Measurements from ENCODE around the gene NEU4.
"Not testable (repeated sequence)": the region's sequence is repeated elsewhere in the genome, so short reads cannot be mapped to it uniquely, and the experiment has no call there.

Gene NEU4, protein sequence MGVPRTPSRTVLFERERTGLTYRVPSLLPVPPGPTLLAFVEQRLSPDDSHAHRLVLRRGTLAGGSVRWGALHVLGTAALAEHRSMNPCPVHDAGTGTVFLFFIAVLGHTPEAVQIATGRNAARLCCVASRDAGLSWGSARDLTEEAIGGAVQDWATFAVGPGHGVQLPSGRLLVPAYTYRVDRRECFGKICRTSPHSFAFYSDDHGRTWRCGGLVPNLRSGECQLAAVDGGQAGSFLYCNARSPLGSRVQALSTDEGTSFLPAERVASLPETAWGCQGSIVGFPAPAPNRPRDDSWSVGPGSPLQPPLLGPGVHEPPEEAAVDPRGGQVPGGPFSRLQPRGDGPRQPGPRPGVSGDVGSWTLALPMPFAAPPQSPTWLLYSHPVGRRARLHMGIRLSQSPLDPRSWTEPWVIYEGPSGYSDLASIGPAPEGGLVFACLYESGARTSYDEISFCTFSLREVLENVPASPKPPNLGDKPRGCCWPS

DNA sequence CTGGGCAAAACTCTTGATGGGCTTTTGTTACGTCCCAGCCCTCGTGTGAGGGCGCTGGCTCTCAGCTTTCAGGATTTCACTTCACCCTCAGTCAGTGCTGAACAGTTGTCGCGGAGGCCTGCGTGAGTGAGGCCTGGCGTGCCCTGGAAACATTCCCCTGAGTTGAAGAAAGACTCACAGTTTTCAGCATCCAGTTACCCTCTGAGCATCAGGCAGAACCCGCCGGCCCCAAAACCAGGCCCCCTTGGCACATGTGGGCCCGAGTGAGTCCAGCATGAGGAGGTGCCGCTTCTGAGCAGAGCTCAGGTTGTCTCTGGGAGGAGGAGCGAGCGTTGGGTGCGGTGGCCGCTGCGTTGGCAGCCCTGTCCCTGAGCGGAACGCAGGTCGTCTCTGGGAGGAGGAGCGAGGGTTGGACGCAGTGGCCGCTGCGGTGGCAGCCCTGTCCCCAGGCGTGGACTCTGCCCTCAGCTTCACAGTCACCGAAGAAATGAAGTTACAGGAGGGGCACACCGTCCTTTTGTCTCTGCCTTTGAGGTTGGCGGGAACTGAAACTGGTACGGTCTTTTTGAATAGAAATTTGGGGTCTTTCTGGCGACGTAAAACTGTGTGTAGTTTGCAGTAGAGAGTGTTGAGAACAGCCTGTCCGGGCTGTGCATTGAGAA, at the start of gene NEU4:
TSS of gene NEU4 (plus strand) at position 473 of the 662 bp plus-strand sequence. CDS start 5,292 bp downstream, outside the sequence.
- FAIRE-seq: no peak
- DNase-seq (ENCODE audit: low spot score): no peak

GRCh38 chr2:241759893-241760292, 49.1 kb upstream of the NEU4 start:
- not testable (repeated sequence) for FAIRE-seq; DNase-seq (ENCODE audit: low spot score)

- no peak for FAIRE-seq
- DNase-seq (ENCODE audit: low spot score): no peak
Observed at GRCh38 chr2:241760301-241760771, 48.7 kb upstream of the NEU4 start.

- no peak for DNase-seq (ENCODE audit: low spot score)
- no peak for FAIRE-seq
Observed at GRCh38 chr2:241762321-241762932, 46.6 kb upstream of the NEU4 start.

DNA sequence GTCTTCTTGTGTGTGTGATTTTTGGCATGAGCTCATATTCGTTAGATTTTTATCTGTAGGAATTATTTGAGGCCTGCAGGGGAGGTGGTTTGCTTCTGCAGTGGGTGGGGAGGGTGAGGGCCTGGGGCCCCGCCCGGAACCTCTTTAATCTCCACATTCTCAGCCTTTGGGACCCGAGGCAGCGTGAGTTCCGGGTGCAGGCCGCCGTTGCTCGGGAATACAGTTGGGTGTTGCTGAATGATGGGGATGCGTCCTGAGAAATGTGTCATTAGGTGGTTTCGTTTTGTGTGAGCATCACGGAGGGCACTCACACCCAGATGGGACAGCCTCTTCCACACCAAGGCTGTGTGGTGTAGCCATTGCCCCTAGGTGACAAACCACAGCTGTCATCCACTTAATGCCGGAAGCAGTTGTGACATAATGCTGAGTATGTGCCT, 46.0 kb upstream of the NEU4 start:
- DNase-seq (ENCODE audit: low spot score) (no peak), FAIRE-seq (no peak)

GRCh38 chr2:241763551-241764274, 45.3 kb upstream of the NEU4 start:
- DNase-seq (ENCODE audit: low spot score) (no peak), FAIRE-seq (no peak)

- no peak for FAIRE-seq
- no peak for DNase-seq (ENCODE audit: low spot score)
Observed at GRCh38 chr2:241764275-241765241, 44.4 kb upstream of the NEU4 start.

DNA sequence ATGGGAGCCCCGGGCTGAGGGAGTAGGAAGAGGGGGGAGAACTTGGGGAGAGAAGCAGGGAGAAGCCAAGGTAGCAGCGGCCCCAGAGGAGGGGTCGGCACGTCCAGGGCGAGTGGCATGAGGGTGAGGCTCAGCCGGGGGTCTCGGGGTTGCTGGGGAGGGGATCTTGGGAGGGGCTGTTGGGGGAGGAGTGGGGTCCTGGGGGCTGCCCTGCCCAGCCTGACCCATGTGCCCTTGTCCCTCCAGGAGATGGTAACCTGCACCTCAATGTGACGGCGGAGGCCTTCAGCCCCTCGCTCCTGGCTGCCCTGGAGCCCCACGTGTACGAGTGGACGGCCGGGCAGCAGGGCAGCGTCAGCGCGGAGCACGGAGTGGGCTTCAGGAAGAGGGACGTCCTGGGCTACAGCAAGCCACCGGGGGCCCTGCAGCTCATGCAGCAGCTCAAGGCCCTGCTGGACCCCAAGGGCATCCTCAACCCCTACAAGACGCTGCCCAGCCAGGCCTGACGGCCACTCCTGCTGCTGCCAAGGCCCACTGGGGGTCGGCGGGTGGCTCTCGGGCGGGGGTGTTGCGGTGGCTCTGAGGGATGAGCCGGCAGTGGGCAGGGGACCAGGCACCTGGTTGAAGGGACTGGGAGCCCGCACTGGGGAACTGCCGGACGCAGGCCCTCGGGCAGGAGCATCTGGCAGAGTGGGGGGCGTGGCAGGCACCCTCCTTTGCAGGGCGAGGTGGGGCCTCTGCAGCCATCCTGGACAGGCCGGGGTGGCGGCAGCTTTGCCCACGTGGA, 41.3 kb upstream of the NEU4 start:
- DNase-seq (ENCODE audit: low spot score): no peak
- no peak for FAIRE-seq

GRCh38 chr2:241768251-241768711, 40.7 kb upstream of the NEU4 start:
- FAIRE-seq (no peak), DNase-seq (ENCODE audit: low spot score) (no peak)

- FAIRE-seq (no peak), DNase-seq (ENCODE audit: low spot score) (no peak)
Observed at GRCh38 chr2:241768850-241769249, 40.1 kb upstream of the NEU4 start.

DNA sequence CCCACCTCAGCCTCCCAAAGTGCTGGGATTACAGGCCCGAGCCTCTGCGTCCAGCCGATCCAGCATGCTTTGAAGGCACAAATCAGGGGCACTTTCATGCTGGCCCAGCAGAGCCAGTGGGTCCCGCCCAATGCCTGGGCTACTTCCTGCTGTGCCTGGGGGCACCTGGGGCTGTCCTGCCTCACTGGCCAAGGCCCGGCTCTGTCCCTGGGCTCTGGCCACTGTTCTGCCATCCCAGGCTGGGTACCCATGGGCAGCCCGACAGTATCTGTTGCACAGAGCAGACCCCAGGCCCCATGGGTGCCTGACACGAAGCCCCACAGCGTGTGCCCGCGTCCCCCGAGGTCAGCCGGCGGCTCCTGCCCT, 39.2 kb upstream of the NEU4 start:
- no peak for FAIRE-seq
- no peak for DNase-seq (ENCODE audit: low spot score)

GRCh38 chr2:241770185-241770935, 38.6 kb upstream of the NEU4 start:
- DNase-seq (ENCODE audit: low spot score) (no peak), FAIRE-seq (no peak)

DNA sequence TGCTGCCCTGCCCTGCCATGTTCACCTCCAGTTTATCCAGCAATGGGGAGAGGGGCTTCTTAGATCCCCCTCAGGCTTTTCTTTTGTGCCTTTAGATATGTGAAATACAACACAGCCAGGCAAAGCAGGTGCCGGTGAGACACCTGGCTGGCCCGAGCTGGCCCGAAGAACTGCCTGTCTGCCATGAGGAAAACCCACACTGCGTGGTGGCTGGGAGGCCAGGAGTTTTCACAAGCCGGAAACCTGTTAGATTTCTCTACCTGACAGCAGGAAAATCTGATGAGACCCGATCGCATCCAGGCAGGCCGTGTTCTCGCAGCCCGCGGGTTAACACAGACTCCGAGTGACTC, 38.1 kb upstream of the NEU4 start:
- no peak for FAIRE-seq

GRCh38 chr2:241771286-241772062, 37.5 kb upstream of the NEU4 start:
- FAIRE-seq: no peak
- no peak for DNase-seq (ENCODE audit: low spot score)

More for the DNA sequence above, 38.1 kb upstream of the NEU4 start:
- DNase-seq (ENCODE audit: low spot score): no peak

GRCh38 chr2:241772063-241772499, 36.9 kb upstream of the NEU4 start:
- DNase-seq (ENCODE audit: low spot score): no peak
- no peak for FAIRE-seq

GRCh38 chr2:241773511-241774418, 35.2 kb upstream of the NEU4 start:
- no peak for DNase-seq (ENCODE audit: low spot score)
- FAIRE-seq: no peak

Measured in urothelium cell line (cell line).